Measurements from ENCODE around the gene AUNIP. TPM values are rescaled to one million over a fixed set of nuclear protein-coding genes. Genes with fewer than 3 reads are reported as not detected.

The AUNIP gene
- total RNA-seq, 1 donor from 2014 or later: 5.5 TPM

- intact Hi-C loops (cut with micrococcal nuclease): loop anchor here (5.0 kb wide), 3 partner anchors 97 to 257 kb away; partner anchors contain the start of gene LDLRAP1
Measured at GRCh38 chr1:25798666-25799351, 60.4 kb downstream of the AUNIP start.

DNA sequence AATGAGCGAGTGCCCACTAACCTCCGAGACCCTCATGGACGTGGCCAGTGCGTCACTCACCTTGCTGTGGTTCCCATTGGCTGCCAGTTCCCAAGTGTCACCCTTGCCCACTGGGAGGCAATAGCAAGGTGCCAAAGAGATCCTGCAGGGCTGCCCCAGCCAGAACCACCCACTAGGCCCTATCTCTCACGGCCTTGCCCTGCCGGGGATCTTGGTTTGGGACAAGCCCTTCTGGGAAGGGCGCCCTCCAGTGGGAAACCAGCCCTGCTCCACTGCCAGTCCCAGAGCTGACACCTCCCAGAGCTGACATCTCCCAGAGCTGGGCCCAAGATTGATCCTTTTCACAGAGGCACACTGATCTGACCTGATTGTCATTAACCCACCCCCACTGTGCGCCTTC lies 61.3 kb downstream of the AUNIP start:
- intact Hi-C loops (cut with micrococcal nuclease): loop anchor here (2.0 to 5.0 kb wide), 6 partner anchors 23 to 277 kb away; partner anchors contain the start of gene LDLRAP1

- intact Hi-C loops (cut with micrococcal nuclease): loop anchor here (1.0 to 5.0 kb wide), 7 partner anchors 22 to 276 kb away; partner anchors contain the start of gene LDLRAP1
Measured at GRCh38 chr1:25796811-25797458, 62.3 kb downstream of the AUNIP start.

DNA sequence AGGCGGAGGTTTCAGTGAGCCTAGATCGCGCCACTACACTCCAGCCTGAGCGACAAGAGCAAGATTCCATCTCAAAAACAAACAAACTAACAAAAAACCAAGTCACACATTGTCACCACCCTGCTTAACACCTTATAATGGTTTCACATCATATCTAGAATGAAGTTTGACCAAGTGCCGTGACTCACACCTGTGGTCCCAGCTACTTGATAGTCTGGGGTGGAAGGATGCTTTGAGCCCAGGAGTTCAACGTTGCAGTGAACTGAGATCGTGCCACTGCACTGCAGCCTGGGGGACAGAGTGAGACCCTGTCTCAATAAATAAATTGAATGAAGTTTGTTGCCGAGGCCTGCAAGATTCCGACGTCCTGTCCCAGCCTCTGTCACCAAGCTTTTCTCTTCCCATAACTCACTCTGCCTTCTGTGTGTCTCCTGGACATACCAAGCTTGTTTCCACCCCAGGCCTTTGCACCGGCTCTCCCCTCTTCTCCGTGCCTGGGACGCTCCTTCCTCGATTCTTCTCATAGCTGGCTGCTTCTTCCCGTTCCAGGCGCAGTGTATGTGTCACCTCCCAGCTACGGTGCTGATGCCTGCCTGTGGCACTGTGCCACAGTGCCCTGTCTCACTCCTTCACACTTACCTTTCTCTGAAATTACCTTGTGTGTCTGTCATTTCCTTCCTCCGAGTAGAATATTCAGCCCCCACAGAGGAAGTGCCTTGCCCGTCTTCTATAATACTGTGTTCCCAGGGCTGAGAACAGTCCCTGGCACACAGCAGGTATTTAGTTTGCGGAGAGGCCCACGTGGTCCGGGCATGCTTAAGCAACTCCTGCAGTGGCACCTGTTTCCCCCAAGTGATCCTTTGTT lies 63.1 kb downstream of the AUNIP start:
- intact Hi-C loops (cut with micrococcal nuclease): loop anchor here (1.0 to 5.0 kb wide), 7 partner anchors 21 to 275 kb away; partner anchors contain the start of gene LDLRAP1

DNA sequence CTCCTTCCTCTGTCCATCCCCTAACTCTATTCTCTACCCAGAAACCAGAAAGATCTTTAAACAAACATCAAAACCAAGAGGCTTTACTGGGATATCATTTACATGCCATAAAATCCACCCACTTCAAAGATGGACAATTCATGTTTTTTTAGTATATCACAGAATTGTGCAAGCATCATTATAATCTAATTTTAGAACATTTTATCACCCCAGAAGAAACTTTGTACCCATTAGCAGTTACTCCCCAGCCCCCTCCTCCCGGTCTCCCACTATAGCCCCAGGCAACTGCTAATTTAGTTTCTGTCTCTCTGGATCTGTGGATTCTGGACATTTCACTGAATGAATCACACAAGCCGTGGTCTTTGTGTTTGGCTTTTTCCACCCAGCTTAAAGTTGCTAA lies 64.0 kb downstream of the AUNIP start:
- intact Hi-C loops (cut with micrococcal nuclease): loop anchor here (5.0 kb wide), 3 partner anchors 93 to 253 kb away; partner anchors contain the start of gene LDLRAP1

- intact Hi-C loops (cut with micrococcal nuclease): no loop called here
Measured at GRCh38 chr1:25794325-25794724, 64.9 kb downstream of the AUNIP start.

DNA sequence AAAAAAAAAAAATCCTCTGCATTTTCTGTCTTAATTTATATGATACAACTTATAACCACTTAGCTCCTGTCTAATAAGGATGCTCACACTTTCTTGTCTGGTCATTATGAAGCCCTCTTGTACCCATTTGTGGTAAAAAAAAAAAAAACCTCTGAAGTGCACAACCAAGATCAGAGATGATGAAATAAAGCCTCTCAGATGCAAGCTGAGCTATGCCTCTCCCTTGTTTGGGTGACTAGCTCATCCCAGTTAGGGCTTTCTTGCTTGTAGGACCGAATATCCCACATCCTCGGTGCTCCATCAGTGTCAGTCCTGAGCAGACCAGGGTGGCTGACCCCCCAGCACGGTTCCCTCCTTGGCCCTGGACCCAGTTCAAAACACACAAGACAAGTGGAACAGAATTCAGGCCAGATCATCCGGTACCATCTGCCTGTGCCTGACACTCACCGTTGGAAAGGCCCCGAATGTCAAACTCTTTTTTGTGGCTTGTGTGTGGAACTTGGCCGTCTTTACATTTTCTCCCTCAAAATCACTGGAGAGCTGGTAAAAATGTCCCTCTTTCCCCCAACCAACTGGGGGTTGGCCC lies 65.6 kb downstream of the AUNIP start:
- intact Hi-C loops (cut with micrococcal nuclease): no loop called here

- intact Hi-C loops (cut with micrococcal nuclease): no loop called here
Measured at GRCh38 chr1:25792115-25792514, 67.1 kb downstream of the AUNIP start.

DNA sequence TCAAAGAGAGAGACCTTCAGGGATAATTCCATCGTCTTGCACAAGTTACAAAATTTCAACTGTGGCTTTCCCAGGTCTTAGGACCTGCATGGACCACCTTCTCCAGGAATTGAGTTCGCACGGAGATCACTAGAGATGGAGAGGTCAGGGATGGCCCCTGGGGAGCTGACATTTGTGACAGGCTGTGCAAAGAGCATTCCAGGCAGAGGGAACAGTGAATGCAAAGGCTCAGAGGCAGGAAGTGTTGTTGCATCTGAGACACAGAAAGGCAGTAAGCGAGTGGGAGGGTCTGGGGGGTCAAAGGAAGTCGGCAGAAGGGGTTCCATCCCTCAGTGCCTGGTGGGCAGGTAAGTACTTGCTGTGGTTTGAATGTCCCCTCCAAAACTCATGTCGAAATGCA lies 68.8 kb downstream of the AUNIP start:
- intact Hi-C loops (cut with micrococcal nuclease): no loop called here

GRCh38 chr1:25787760-25788166 lies 71.5 kb downstream of the AUNIP start:
- intact Hi-C loops (cut with micrococcal nuclease): no loop called here

DNA sequence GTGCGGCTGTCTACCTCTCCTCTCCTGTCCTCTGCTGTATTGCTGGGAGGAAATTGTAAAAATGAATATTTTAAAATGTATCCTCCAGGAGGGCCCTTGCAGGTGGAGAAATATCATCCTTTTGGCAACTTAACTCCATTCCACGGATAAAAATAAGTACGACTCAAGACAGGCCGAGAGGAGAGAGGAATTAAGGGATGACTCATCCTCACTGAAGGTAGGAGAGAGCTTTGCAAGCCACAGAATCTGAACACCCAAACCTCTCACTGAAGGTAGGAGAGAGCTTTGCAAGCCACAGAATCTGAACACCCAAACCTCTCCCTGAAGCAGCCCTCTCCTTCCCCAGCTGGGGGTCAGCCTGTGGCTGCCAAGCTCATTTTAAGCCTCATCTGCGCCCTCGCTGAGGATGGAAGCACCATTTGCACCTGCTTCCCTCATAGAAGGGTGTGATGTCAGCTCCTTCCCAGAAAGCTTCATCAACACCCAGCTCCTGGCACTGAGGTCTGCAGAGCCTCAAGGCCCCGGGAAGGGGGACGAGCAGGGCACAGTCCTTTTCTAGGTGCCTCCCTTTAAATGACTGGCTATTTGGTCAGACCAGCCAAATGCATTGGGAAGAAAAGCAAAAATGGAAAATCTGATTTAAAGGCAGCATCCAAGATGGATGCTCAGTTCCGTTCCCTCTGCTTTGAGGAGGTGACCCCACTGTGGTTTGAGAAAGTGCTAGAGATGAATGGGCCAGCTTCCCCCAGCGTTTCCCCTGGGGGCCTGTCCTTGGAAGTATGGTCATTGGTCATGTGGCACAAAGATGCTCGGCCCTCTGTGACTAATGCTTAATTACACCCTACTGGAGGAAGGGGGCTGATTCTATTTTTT lies 72.1 kb downstream of the AUNIP start:
- intact Hi-C loops (cut with micrococcal nuclease): no loop called here

DNA sequence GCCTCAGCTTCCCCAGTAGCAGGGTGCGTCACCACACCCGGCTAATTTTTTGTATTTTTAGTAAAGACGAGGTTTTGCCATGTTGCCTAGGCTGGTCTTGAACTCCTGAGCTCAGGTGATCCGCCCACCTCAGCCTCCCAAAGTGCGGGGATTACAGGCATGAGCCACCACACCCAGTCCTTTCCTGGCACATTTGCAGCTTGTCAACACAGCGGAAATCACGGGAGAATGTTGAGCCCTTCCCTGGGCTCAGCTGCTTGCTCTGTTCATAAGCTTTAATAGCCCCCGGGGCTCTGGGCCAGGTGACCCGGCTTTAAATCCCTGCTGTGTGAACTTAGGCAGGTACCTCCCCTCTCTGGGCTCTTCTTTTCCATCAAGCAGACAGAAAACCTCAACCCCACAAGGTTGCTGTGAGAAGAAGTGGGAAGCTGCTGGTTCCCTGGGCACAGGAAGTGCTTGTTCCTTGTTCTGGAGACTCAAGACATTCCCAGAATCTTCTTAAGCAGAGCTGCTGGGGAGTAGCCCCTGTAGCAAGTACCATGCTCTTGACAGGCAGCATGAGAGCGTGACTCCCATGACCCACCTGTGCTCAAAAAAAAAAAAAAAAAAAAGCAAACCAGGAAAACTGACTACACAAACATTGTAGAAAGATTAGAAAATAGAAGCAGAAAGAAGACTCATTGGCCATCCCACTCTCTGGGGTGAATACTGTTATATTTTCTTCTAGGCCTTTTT lies 73.8 kb downstream of the AUNIP start:
- intact Hi-C loops (cut with micrococcal nuclease): no loop called here

DNA sequence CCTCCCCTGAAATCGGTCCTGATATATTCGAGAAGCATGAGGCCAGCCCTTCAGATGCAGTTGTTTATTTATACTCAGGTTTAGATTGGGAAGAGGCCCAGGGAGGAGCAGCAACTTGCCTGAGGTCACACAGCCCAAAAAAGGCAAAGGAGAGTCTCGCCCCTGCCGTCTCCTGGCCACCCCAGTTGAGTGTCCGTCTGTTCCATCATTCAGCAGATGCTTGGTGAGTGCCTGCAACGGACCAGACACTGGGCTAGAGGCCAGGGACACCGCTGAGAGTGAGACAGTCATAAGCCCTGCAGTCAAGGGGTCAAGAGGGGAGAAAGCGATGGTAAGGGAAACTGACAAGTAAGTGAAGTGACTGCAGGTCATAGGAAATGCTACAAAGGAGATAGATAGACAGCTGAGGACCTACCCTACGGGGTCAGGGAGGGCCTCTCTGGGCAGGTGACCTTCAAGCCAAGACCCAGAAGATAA lies 74.6 kb downstream of the AUNIP start:
- intact Hi-C loops (cut with micrococcal nuclease): no loop called here

Other genes starting within 250 kb of the AUNIP start
- 9.4 and 11.0 TPM in 2 replicates for gene MAN1C1, start 242.7 kb downstream of the AUNIP start, total RNA-seq
- 8.2 and 10.2 TPM in 2 replicates for gene SELENON, start 59.3 kb downstream of the AUNIP start, total RNA-seq
- gene MTFR1L, start 39.5 kb downstream of the AUNIP start, total RNA-seq: 32.5 and 34.2 TPM in 2 replicates
- gene PAQR7, start 16.3 kb upstream of the AUNIP start, total RNA-seq: 1.8 TPM in 2 replicates
- gene STMN1, start 47.0 kb upstream of the AUNIP start, total RNA-seq: 294 and 315 TPM in 2 replicates
- 9.8 and 11.1 TPM in 2 replicates for gene PAFAH2, start 138.6 kb upstream of the AUNIP start, total RNA-seq
- gene EXTL1, start 162.3 kb upstream of the AUNIP start, total RNA-seq: not detected in 2 replicates
- gene SLC30A2, start 186.7 kb upstream of the AUNIP start, total RNA-seq: not detected in 2 replicates
- gene TRIM63, start 208.2 kb upstream of the AUNIP start, total RNA-seq: not detected in 2 replicates

All from T-helper 1 cell treated with Interleukin-12 subunit alpha and Interleukin-12 subunit beta and Interleukin-4 antibody, amounts not matched to agents 30 ng/mL and 1 ng/mL, for 36 hours (primary cell).